GM20000 (cell line): Measurements from ENCODE around the gene LTBP4.
"Not testable (repeated sequence)": the region's sequence is repeated elsewhere in the genome, so short reads cannot be mapped to it uniquely, and the experiment has no call there.

Source experiments
- DNase-seq: peaks from one replicate; pipeline ENCODE4 v3.0.0; 2012; ENCODE audit warnings: low spot score
- TF ChIP-seq, protein P1 (sequence below): IDR thresholded peaks from 2 replicates; pipeline ENCODE4 v1.5.1; 2012; ENCODE audit warnings: mild to moderate bottlenecking, control low read depth; ENCODE audit errors: extremely low read depth, missing control alignments

The LTBP4 gene

DNA sequence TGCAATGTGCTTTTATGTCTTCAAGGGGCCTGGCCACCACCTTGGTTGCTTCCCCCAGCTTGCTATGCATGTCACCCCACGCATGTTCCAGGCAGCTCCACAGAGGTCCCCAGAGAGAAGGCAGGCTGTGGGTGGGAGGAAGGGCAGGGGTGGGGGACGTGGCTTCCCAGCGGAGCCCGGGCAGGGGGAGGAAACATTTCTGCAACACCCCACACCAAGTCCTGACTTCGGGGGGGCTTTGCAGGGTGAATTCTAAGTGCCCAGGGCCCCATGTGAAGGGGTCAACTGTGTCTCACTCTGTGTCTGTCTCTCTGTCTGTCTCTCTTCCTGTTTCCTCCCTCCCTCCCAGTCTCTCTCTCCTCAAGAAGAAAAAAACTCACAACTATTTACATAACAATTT, 39.6 kb downstream of the LTBP4 start:
- TF ChIP-seq, protein P1, sequence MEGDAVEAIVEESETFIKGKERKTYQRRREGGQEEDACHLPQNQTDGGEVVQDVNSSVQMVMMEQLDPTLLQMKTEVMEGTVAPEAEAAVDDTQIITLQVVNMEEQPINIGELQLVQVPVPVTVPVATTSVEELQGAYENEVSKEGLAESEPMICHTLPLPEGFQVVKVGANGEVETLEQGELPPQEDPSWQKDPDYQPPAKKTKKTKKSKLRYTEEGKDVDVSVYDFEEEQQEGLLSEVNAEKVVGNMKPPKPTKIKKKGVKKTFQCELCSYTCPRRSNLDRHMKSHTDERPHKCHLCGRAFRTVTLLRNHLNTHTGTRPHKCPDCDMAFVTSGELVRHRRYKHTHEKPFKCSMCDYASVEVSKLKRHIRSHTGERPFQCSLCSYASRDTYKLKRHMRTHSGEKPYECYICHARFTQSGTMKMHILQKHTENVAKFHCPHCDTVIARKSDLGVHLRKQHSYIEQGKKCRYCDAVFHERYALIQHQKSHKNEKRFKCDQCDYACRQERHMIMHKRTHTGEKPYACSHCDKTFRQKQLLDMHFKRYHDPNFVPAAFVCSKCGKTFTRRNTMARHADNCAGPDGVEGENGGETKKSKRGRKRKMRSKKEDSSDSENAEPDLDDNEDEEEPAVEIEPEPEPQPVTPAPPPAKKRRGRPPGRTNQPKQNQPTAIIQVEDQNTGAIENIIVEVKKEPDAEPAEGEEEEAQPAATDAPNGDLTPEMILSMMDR = no peak
- DNase-seq = peak; percentile 31

DNA sequence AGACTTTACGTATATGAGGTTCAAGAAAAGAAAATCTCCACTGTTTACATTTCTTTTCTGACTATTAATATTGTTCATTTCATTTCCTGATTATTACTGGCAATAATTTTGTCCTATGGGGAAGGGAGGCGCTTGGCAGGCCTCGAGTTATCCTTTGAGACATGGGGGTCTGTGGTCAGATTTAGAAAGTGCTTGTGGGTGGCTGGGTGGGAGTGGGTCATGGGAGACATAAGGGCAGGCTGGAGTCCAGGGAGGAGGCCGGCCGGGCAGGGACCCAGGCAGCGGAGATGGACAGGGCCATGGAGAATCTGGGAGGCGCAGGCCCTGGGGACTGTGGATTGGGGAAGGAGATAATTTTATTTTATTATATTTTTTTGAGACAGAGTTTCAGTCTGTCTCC, 40.1 kb downstream of the LTBP4 start:
- no peak for DNase-seq
- TF ChIP-seq, protein P1 = no peak

DNA sequence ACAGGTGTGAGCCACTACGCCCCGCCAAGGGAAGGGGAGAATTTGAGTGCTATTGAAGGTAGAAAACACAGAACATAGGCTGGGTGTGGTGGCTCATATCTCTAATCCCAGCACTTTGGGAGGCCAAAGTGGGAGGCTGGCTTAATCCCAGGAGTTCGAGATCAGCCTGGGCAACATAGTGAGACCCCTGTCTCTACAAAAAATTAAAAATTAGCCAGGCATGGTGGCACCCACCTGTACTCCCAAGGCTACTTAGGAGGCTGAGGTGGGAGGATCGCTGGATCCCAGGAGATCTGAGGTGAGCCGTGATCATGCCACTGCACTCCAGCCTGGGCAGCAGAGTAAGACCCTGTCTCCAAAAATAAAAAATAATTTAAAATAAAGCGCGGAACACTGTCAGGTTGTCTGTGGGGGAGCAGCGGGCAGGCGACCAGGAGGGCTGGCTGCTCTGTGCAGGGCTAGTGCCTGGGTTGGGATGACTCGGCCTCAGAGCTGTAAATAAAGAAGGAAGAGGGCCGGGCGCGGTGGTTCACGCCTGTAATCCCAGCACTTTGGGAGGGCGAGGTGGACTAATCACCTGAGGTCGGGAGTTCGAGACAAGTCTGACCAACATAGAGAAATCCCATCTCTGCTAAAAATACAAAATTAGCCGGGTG, 41.0 kb downstream of the LTBP4 start:
- DNase-seq = no peak
- TF ChIP-seq, protein P1 = no peak

DNA sequence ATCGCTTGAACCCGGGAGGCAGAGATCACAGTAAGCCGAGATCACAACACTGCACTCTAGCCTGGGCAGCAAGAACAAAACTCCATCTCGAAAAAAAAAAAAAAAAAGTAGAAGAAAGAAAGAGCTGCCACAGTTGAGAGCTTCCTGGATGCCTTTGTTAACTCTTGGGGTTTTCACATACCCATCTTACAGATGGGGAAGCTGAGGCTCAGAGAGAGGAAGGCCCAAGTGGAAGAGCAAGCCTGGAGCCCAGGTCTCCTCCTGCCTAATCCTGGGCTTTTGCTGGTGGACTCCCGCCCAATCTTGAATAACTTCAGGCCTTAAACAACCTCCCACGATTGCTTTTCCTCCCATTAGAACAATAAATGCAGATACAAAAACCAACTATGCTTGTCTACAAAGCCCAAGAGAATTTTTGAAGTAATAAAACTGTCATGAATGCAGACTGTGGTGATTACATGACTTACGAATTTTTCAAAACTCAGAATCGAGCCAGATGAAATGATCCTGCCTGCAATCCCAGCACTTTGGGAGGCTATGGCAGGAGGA, 41.7 kb downstream of the LTBP4 start:
- DNase-seq = peak; percentile 4
- TF ChIP-seq, protein P1 = no peak

DNA sequence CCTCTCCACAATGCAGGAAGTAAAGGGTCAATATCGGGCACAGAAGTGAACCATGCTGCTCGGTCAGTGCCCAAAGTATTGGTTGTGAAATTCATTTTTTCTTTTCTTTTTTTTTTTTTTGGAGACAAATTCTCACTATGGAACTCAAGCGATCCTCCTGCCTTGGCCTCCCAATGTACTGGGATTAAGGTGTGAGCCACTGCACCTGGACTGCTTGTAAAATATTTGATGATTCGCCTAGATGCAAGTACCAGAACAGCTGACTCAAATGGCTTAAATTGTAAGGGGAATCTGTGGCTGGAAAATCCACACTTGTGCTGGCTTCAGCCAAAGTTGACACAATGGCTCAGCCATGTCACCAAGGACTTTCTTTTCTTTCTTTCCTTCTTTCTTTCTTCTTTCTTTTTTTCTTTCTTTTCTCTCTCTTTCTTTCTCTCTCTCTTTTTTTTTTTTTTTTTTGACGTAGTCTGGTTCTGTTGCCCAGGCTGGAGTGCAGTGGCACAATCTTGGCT, 45.6 kb downstream of the LTBP4 start:
- TF ChIP-seq, protein P1 = no peak
- DNase-seq = no peak

DNA sequence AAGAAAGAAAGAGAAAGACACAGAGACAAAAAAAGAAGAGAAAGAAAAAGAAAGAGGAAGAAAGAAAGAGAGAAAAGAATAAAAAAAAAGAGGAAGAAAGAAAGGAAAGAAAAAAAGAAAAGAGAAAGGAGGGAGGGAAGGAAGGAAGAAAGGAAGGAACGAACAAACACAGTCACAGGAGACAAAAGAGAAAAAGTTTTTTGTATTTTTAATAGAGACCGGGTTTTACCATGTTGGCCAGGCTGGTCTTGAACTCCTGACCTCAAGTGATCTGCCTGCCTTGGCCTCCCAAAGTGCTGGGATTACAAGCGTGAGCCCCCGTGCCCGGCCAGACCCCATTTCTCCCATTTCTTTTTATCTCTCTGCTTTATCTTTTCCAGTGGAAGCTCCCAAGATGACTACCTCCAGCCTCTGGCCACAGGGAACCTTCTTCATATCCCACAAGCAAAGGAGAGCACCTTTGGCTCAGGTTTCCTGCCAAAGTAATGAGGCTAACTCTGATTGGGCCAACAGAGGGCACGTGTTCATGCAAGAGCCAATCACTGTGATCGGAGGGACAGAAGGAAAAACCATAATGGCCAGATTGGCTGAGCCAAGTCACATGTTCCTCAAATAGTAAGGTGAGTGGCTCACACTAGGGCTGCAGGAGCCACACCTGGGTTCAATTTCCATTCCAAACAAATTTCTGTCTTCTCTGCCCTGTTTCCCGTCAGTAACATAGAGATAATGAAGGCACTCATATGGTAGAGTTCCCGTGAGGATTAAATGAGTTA, 48.9 kb downstream of the LTBP4 start:
- not testable (repeated sequence) for DNase-seq

DNA sequence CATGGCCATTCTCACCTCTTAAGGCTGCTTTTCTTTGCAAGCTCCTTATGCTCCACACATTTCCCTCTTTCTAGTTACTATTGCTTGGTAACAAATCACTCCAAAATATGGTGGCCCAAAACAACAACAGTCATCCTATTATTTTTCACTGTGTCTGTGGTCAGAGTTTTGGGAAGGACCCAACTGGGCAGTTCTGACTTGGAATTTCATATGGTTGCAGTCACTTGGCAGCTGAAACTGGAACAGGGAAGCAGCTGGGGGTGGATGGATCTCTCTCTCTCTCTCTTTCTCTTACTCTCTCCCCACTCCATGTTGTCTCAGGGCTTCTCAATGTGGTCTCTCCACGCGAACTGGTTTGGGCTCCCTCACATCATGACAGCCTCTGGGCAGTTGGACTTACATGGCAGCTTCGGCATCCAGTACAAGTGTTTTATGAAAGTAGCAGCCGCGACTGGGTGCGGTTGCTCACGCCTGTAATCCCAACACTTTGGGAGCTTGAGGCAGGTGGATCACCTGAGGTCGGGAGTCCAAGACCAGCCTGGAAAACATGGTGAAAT, 49.7 kb downstream of the LTBP4 start:
- TF ChIP-seq, protein P1 = no peak
- DNase-seq = no peak

DNA sequence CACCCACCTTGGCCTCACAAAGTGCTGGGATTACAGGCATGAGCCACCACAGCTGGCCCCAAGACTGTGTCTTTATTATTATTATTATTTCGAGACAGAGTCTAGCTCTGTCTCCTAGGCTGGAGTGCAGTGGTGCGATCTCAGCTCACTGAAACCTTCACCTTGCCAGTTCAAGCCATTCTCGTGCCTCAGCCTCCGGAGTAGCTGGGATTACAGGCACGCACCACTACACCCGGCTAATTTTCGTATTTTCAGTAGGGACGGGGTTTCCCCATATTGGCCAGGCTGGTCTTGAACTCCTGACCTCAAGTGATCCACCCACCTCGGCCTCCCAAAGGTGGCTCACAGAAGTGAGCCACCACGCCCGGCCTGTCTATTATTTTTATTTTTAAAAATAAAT, 51.1 kb downstream of the LTBP4 start:
- DNase-seq = not testable (repeated sequence)

DNA sequence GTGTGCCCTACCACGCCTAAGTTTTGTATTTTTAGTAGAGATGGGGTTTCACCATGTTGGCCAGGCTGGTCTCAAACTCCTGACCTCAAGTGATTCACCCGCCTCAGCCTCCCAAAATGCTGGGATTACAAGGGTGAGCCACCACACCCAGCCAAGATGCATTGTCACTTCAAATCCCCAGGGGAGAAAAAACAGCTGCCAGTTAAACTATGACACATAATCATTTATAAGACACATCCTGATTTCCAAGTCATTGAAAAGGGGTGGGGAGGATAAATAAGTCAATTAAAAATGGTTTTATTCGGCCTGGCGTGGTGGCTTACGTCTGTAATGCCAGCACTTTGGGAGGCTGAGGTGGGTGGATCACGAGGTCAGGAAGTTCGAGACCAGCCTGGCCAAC, 54.5 kb downstream of the LTBP4 start:
- not testable (repeated sequence) for DNase-seq
